ENCODE data around the gene SSTR3.
"Not testable (repeated sequence)": the region's sequence is repeated elsewhere in the genome, so short reads cannot be mapped to it uniquely, and the experiment has no call there.

Gene SSTR3

DNA sequence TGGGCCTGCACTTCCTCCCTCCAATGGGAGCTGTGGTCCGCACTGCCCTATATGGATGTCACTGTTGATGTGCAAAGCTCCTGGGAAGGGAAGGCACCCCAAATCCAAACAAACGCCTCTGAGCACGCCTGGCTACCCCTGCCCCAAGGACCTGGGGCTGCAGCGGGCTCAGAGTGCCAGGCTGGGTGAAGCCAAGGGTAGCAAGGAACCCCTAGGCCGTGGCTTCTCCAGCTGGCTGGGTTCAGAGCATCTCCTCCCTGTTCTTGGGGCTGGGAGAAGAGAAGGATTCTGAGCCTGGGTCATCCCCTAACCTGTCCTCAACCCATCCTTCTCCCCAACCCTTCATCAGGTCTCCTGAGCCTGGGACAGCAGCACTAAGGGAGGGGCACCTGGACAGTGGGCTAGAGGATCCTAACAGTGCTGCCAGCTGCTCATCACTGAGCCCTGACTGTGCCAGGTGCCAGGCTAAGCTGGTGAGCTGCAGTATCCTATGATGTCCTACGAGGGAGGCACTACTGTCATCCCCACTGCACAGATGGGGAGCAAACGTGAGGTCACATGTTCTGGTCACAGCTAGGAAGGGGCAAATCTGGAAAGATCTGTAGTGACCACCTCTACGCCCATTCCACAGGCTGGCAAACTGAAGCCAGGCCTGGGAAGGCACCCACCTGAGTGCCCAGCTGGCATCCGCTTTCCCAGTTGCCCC is 3.0 kb downstream of the SSTR3 start:
- no peak for DNase-seq

- no peak for DNase-seq
Measured at GRCh38 chr22:37208401-37209139, 3.7 kb downstream of the SSTR3 start.

DNA sequence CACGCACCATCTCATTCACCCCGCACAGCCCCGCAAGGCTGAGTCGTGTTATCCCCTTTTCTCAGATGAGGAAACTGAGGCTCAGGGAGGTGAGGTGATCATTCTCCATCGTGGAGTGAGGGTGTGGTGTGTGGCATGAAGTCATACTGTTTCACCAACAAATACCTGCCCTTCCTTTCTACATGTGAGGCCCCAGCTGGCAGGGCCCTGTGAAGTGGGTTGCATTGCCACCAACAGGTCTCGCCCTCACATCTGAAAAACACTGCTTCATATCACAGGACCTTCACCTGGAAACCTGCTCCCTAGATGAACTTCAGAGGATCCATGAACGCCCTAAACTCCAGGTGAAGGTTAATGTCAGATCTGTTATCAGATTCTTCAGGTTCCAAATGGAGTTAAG is 4.3 kb downstream of the SSTR3 start:
- no peak for DNase-seq

GRCh38 chr22:37206841-37207821 is 5.1 kb downstream of the SSTR3 start:
- DNase-seq: no peak

GRCh38 chr22:37206118-37206840 is 6.0 kb downstream of the SSTR3 start:
- no peak for DNase-seq

- DNase-seq: no peak
Measured at GRCh38 chr22:37205046-37205445, 7.2 kb downstream of the SSTR3 start.

GRCh38 chr22:37204045-37204655 is 8.1 kb downstream of the SSTR3 start:
- no peak for DNase-seq

- no peak for DNase-seq
Measured at GRCh38 chr22:37203354-37204044, 8.8 kb downstream of the SSTR3 start.

DNA sequence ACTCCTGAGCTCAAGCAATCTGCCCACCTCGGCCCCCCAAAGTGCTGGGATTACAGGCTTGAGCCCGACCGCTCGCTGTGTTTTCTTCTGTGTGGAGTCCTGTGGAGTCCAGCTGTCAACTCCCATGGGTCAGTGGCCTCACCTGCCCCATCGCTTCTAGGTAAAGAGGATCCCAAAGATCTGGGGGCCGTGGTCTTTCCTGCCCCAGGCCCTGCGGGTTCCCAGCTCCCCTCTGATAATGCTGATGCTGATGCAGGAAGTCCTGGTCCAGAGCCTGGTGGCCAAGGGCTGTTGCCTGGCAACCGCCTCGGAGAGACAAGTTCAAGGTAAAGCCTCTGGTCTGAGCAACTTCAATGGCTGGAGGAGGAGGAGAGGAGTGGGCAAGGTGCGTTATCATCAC is 9.6 kb downstream of the SSTR3 start:
- DNase-seq: no peak

GRCh38 chr22:37202001-37202555 is 10.2 kb downstream of the SSTR3 start:
- DNase-seq: no peak

GRCh38 chr22:37201443-37201820 is 10.8 kb downstream of the SSTR3 start:
- not testable (repeated sequence) for DNase-seq

GRCh38 chr22:37199760-37200108 is 12.5 kb downstream of the SSTR3 start:
- no peak for DNase-seq

DNA sequence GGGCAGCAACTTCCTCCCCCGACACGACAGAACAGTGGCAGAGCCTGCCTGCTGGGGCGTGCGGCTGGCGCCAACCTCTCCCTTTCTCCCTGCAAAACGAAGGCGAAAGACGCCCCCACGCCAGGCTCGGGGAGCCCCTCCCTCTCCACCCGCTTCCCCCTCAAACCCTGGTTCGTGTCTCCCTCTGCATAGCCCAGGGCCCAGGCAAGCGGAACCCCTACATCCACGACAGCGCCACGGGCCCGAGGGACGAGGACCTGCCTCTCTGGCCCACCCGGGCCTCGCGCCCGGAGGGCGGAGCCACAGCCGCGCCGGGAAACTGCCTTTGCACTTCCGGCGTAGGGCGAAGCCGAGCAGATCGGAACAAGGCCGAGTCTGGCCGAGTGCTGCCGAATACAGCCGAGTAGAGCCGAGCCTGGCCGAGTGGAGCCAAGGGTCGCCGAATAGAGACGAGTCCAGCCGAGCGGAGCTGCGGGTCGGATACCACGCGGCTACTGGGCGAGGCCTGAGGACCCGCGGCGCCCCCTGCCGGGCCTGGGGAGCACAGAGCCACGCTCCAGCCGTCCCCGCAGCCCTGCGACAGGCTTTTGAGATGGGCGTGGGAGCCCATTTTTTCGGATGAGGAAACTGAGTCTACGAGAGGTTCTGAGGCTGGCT is 13.0 kb downstream of the SSTR3 start:
- peak; percentile 99 for DNase-seq

- DNase-seq: peak; percentile 67
Measured at GRCh38 chr22:37198258-37199102, 13.8 kb downstream of the SSTR3 start.

DNA sequence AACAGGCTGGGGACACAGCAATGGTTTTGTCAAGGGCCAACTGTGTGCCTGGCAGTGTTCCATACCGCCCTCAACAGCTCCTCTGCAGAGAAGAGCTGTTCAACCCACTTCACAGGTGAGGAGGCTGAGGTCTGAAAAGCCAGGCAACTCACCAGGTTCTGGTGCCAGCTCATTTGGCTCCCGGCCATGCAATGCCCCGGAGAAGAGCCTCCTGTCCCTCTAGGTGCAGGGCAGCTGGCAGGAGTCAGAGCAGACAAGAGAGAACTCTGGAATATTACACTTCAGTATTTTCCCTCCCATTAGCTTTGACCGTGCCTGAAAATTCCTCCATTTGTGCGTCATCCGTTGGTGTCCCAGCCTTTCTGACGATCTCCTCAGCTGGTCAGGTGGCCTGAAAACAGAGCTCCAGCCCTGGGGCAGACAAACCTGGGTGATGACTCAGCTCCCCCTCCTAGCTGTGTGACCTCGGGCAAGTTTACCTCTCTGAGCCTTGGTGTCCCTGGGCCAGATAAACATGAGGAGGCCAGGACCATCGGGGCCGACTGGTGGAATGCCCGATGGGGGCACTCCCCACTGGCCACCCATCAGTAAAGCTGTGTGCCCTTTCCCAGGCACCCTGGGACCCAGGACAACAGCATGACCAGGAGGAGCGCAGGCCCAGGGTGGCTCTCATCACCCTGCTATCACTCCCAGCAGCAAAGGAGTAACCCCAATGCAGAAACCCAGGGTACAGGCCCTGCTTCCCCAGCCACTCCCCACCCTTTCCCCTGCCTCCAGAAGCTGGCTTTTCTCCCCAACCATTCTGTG is 14.6 kb downstream of the SSTR3 start:
- DNase-seq: no peak

DNA sequence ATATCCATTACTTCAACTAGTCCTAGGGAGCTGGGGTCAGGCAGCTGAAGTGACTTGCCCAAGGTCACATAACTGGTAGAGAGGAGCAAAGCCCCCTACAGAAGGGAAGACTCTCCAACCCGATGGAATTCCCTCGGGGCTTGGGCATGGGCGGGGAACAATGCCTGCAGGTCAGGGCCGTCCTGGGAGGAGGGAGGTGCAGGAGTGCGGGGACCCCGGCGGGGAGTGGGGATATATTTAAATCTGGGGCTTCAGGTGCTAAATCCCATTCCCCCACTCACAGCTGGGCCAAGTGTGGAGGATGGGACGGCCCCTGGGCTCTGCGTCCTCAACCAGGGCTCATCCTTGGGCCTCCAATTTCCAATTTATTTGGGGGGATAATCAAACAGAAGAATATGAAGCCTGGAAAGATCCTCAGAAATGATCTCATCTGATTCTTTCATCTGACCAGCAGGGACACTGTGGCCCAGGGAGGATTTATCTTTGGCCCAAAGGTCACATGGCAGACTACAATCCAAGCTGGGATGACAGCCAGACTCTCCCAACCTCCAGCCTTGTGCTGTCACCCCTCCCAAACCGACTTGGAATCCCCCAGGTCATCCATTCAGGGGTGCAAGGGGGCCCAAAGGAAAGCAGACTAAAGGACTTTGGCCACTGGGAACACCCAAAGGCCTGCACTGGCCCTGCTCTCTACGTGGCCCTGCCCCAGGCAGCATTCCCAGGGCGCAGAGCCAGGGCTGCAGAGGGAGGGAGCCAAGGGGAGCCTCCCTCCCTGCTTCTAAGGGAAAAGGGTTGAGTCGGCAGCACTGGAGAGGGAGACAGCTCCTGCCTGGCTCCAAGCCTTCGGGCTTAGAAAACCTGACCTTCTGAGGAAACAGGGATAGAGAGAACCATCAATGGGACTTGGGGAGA is 15.5 kb downstream of the SSTR3 start:
- DNase-seq: no peak

GRCh38 chr22:37195921-37196320 is 16.4 kb downstream of the SSTR3 start:
- no peak for DNase-seq

DNA sequence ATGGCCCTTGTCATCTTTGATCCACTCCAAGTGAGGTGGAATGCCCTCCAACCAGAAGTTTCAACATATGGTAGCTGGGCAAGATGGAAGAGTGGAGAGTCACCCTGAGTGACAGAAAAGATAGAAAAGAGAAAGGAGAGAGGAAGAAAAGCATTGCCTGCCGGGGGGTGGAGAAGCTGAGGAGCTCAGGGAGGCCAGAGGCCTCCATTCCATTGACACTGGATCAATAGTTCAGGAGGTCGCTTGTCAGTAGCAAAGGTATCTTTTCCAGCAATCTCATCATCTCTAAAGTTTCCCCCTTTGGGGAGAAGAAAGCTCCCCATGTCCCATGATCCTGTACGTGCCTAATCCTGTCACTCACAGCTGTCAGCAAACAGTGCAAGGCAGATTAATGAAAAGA is 17.5 kb downstream of the SSTR3 start:
- no peak for DNase-seq

All from NCI-H2171 treated with DMSO at 0.1 percent for 48 hours (cell line).